Mucosa of descending colon (tissue), 3 donors: Measurements from ENCODE around the gene SPTBN5. TPM values are rescaled to one million over a fixed set of nuclear protein-coding genes. Genes with fewer than 3 reads are reported as not detected.
A peak's percentile ranks its signal among the peaks of the same experiment; 100 is the strongest.

Experiments
- ATAC-seq: fragments of 200-7000 bp; cut with Tn5 transposase; one replicate; pipeline ENCODE4 v1.9.1; 2020; ENCODE audit warnings: mild to moderate bottlenecking, moderate library complexity
- DNase-seq, 3 donors: peaks; one replicate each; pipeline ENCODE4 v3.0.0-alpha.2; 2020
- H3K36me3 ChIP-seq: fragments of 200-600 bp; one replicate; pipeline ENCODE4 v1.8.0; 2021; ENCODE audit warnings: low read depth, mild to moderate bottlenecking
- H3K4me1 ChIP-seq: fragments of 200-600 bp; one replicate; pipeline ENCODE4 v1.8.0; 2021; ENCODE audit warnings: low read depth, mild to moderate bottlenecking
- H3K4me3 ChIP-seq: fragments of 200-600 bp; one replicate; pipeline ENCODE4 v1.8.0; 2021; ENCODE audit warnings: mild to moderate bottlenecking
- H3K9me3 ChIP-seq: fragments of 200-600 bp; one replicate; pipeline ENCODE4 v1.8.0; 2021; ENCODE audit warnings: mild to moderate bottlenecking
- CTCF ChIP-seq: fragments of 200-600 bp; IDR thresholded peaks from one replicate; pipeline ENCODE4 v1.8.0; 2022; ENCODE audit warnings: antibody characterized with exemption, mild to moderate bottlenecking
- intact Hi-C, 2 donors: fragments of 100-400 bp; cut with DNase I in 1 of 2; cut with micrococcal nuclease in 1 of 2; formaldehyde crosslinking; loops; one replicate each; pipeline versions ENCODE4 v1.11.0 to v1.11.1; 2022; cut with DNase I, micrococcal nuclease
- total RNA-seq, 3 donors: library from RNA; stranded (reverse); fragmentation: NEBNext Ultra II Directional in 2 of 3; extraction: Animal tissue kit (Norgen Biotek cat#: 25700) in 2 of 3; gene quantifications; one replicate each; pipeline versions ENCODE4 v1.2.1 to v1.2.4, GENCODE V29; 2021 to 2023
- donor health status: DM: no; HTN: no; CAD: no; lungs with moderate emphysema.
- donor health status: DM: no; HTN: no; CAD: no.
- donor health status: DM: no; HTN: yes; CAD: no.

Gene SPTBN5
- total RNA-seq, 3 donors from 2014 or later = 0.36 to 2.2 (median 0.87) TPM

- H3K9me3 ChIP-seq = no peaks in the 10 kb centered on the region
- H3K4me1 ChIP-seq = peaks cover 56% of the 10 kb centered on the region
- H3K4me3 ChIP-seq = no peak overlapping the region
- ATAC-seq = no peak
- DNase-seq = no peak
- no peaks in the 10 kb centered on the region for H3K36me3 ChIP-seq
- intact Hi-C loops = loop anchor here in 1 of 2 donors (5.0 kb wide), 1 partner anchor 47 kb away; the partner anchor contains the start of gene EHD4
- no peak for TF ChIP-seq CTCF
These were observed 31.3 kb upstream of the SPTBN5 start for GRCh38 chr15:41925086-41925608.

DNA sequence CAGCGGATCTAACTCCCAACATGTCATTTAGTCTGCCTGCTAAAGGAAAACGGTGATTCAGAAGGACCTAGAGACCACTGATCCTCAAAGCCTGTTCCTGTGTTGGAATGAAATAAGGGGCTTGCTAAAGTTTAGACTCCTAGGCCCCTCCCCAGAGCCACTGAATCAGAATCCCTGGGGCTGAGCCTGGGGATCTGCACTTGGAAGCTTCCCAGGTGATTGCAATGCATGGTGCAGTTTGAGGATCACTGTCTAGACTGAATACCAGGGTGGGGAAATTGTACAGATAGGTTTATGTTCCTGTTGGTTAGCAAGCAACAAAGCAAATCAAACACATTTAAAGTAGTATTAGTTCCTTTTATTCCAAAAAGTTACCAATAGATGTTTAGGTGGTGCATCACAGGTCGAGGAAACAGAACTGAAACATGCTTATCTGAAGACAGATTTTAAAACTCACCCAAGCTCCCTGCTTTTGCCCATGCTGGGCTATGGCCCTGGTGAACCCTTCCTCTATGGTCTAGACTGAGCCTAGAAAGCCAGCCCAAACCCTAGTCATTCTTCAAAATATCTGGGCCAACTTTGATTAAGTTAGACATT is 29.6 kb upstream of the SPTBN5 start:
- no peaks in the 10 kb centered on the region for H3K36me3 ChIP-seq
- no peak for DNase-seq
- no peak overlapping the region for H3K4me3 ChIP-seq
- H3K4me1 ChIP-seq = peaks cover 40% of the 10 kb centered on the region
- no peaks in the 10 kb centered on the region for H3K9me3 ChIP-seq
- intact Hi-C loops = no loop called here
- no peak for TF ChIP-seq CTCF
- ATAC-seq = no peak

GRCh38 chr15:41922353-41922752 is 28.5 kb upstream of the SPTBN5 start:
- Histone ChIP-seq H3K36me3 (no peaks in the 10 kb centered on the region), H3K4me3 (no peak overlapping the region), H3K9me3 (no peaks in the 10 kb centered on the region), H3K4me1 (peaks cover 28% of the 10 kb centered on the region)
- peak in 2 of 3 donors; percentile 38 to 64 for DNase-seq
- intact Hi-C loops = no loop called here
- TF ChIP-seq CTCF = no peak
- no peak for ATAC-seq

DNA sequence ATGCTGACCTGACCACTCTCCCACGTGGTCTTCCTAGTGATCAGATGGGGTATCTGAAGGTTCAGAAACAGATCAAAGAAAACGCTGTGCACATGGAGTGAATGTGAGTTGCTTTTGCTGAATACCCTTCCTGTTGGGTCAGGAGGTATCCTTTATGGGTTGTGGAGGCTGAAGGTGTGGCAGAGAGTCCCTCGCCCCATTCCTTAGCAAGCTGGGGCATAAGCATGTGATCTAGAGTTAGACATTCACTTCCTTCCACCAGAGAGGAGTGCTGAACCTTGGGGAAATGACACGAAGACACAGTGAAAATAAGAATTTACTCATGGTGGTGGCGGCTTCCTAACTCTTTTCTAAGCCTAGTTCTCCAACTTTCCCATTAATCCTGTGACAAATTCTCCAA is 27.8 kb upstream of the SPTBN5 start:
- Histone ChIP-seq H3K4me1 (peaks cover 21% of the 10 kb centered on the region), H3K9me3 (no peaks in the 10 kb centered on the region), H3K36me3 (no peaks in the 10 kb centered on the region), H3K4me3 (no peak overlapping the region)
- DNase-seq = no peak
- TF ChIP-seq CTCF = no peak
- intact Hi-C loops = no loop called here
- ATAC-seq = no peak

DNA sequence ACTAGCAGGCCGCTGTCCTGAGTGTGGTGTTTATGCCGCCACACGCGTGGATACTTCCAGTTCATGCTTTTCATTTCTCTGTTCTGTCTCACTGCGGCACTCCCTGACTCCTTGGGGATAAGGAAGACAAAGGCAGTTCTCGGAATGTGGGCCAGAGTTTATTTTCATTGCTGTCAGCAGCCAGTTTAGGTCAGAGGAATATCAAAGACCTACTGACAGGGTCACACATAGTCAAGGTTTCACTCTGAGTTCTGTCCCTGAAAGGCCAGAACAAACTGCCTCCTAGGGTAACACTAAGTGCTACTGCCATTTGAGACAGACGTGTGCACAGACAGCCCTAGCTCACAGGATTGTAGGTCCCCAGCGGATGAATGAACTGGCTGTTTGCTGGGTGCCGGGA is 27.3 kb upstream of the SPTBN5 start:
- ATAC-seq = no peak
- TF ChIP-seq CTCF = no peak
- DNase-seq = no peak
- no peaks in the 10 kb centered on the region for H3K36me3 ChIP-seq
- H3K4me3 ChIP-seq = no peak overlapping the region
- no peaks in the 10 kb centered on the region for H3K9me3 ChIP-seq
- intact Hi-C loops = no loop called here
- H3K4me1 ChIP-seq = peaks cover 16% of the 10 kb centered on the region
